ENCODE results near the gene GAB4.

The GAB4 gene

GRCh38 chr22:16974298-16975084 lies 33.5 kb downstream of the GAB4 start:
- Histone ChIP-seq H3K4me3 (ENCODE audit: low read depth, low read length) (no peak overlapping the region), H3K27me3 (ENCODE audit: control insufficient read depth, insufficient read depth, low read length) (peaks cover 10% of the 10 kb centered on the region), H3K4me1 (ENCODE audit: control insufficient read depth, insufficient read depth, low read length) (peaks cover 2% of the 10 kb centered on the region), H3K36me3 (ENCODE audit: control insufficient read depth, insufficient read depth, low read length) (no peaks in the 10 kb centered on the region), H3K9me3 (ENCODE audit: control insufficient read depth, insufficient read depth, low read length) (no peaks in the 10 kb centered on the region), H3K9ac (ENCODE audit: low read depth, low read length) (no peak overlapping the region)

GRCh38 chr22:16973591-16974297 lies 34.3 kb downstream of the GAB4 start:
- Histone ChIP-seq H3K4me3 (ENCODE audit: low read depth, low read length) (no peak overlapping the region), H3K9me3 (ENCODE audit: control insufficient read depth, insufficient read depth, low read length) (no peaks in the 10 kb centered on the region), H3K9ac (ENCODE audit: low read depth, low read length) (no peak overlapping the region), H3K27me3 (ENCODE audit: control insufficient read depth, insufficient read depth, low read length) (peaks cover 10% of the 10 kb centered on the region), H3K4me1 (ENCODE audit: control insufficient read depth, insufficient read depth, low read length) (peaks cover 2% of the 10 kb centered on the region), H3K36me3 (ENCODE audit: control insufficient read depth, insufficient read depth, low read length) (no peaks in the 10 kb centered on the region)

GRCh38 chr22:16972311-16972710 lies 35.7 kb downstream of the GAB4 start:
- H3K27me3 ChIP-seq (ENCODE audit: control insufficient read depth, insufficient read depth, low read length), result peaks cover 8% of the 10 kb centered on the region
- H3K9ac ChIP-seq (ENCODE audit: low read depth, low read length), result no peak overlapping the region
- peaks cover 2% of the 10 kb centered on the region for H3K4me1 ChIP-seq (ENCODE audit: control insufficient read depth, insufficient read depth, low read length)
- H3K4me3 ChIP-seq (ENCODE audit: low read depth, low read length), result no peak overlapping the region
- H3K36me3 ChIP-seq (ENCODE audit: control insufficient read depth, insufficient read depth, low read length), result no peaks in the 10 kb centered on the region
- H3K9me3 ChIP-seq (ENCODE audit: control insufficient read depth, insufficient read depth, low read length), result no peaks in the 10 kb centered on the region

GRCh38 chr22:16970446-16970845 lies 37.6 kb downstream of the GAB4 start:
- H3K9me3 ChIP-seq (ENCODE audit: control insufficient read depth, insufficient read depth, low read length), result no peaks in the 10 kb centered on the region
- H3K9ac ChIP-seq (ENCODE audit: low read depth, low read length), result no peak overlapping the region
- peaks cover 2% of the 10 kb centered on the region for H3K4me1 ChIP-seq (ENCODE audit: control insufficient read depth, insufficient read depth, low read length)
- H3K27me3 ChIP-seq (ENCODE audit: control insufficient read depth, insufficient read depth, low read length), result peaks cover 8% of the 10 kb centered on the region
- H3K4me3 ChIP-seq (ENCODE audit: low read depth, low read length), result no peak overlapping the region
- no peaks in the 10 kb centered on the region for H3K36me3 ChIP-seq (ENCODE audit: control insufficient read depth, insufficient read depth, low read length)

GRCh38 chr22:16969508-16970327 lies 38.3 kb downstream of the GAB4 start:
- Histone ChIP-seq H3K9me3 (ENCODE audit: control insufficient read depth, insufficient read depth, low read length) (no peaks in the 10 kb centered on the region), H3K4me3 (ENCODE audit: low read depth, low read length) (no peak overlapping the region), H3K27me3 (ENCODE audit: control insufficient read depth, insufficient read depth, low read length) (peaks cover 8% of the 10 kb centered on the region), H3K36me3 (ENCODE audit: control insufficient read depth, insufficient read depth, low read length) (no peaks in the 10 kb centered on the region), H3K9ac (ENCODE audit: low read depth, low read length) (no peak overlapping the region), H3K4me1 (ENCODE audit: control insufficient read depth, insufficient read depth, low read length) (no peaks in the 10 kb centered on the region)

- Histone ChIP-seq H3K27me3 (ENCODE audit: control insufficient read depth, insufficient read depth, low read length) (peaks cover 8% of the 10 kb centered on the region), H3K9ac (ENCODE audit: low read depth, low read length) (no peak overlapping the region), H3K4me1 (ENCODE audit: control insufficient read depth, insufficient read depth, low read length) (no peaks in the 10 kb centered on the region), H3K9me3 (ENCODE audit: control insufficient read depth, insufficient read depth, low read length) (no peaks in the 10 kb centered on the region), H3K36me3 (ENCODE audit: control insufficient read depth, insufficient read depth, low read length) (no peaks in the 10 kb centered on the region), H3K4me3 (ENCODE audit: low read depth, low read length) (no peak overlapping the region)
These were observed 39.8 kb downstream of the GAB4 start for GRCh38 chr22:16968218-16968595.

GRCh38 chr22:16967453-16968217 lies 40.4 kb downstream of the GAB4 start:
- peaks cover 7% of the 10 kb centered on the region for H3K27me3 ChIP-seq (ENCODE audit: control insufficient read depth, insufficient read depth, low read length)
- H3K9ac ChIP-seq (ENCODE audit: low read depth, low read length), result no peak overlapping the region
- H3K36me3 ChIP-seq (ENCODE audit: control insufficient read depth, insufficient read depth, low read length), result no peaks in the 10 kb centered on the region
- no peaks in the 10 kb centered on the region for H3K4me1 ChIP-seq (ENCODE audit: control insufficient read depth, insufficient read depth, low read length)
- no peaks in the 10 kb centered on the region for H3K9me3 ChIP-seq (ENCODE audit: control insufficient read depth, insufficient read depth, low read length)
- H3K4me3 ChIP-seq (ENCODE audit: low read depth, low read length), result no peak overlapping the region

GRCh38 chr22:16966251-16966650 lies 41.8 kb downstream of the GAB4 start:
- no peaks in the 10 kb centered on the region for H3K36me3 ChIP-seq (ENCODE audit: control insufficient read depth, insufficient read depth, low read length)
- no peaks in the 10 kb centered on the region for H3K4me1 ChIP-seq (ENCODE audit: control insufficient read depth, insufficient read depth, low read length)
- H3K4me3 ChIP-seq (ENCODE audit: low read depth, low read length), result no peak overlapping the region
- H3K9ac ChIP-seq (ENCODE audit: low read depth, low read length), result no peak overlapping the region
- H3K27me3 ChIP-seq (ENCODE audit: control insufficient read depth, insufficient read depth, low read length), result peaks cover 2% of the 10 kb centered on the region
- no peaks in the 10 kb centered on the region for H3K9me3 ChIP-seq (ENCODE audit: control insufficient read depth, insufficient read depth, low read length)

GRCh38 chr22:16965560-16965959 lies 42.5 kb downstream of the GAB4 start:
- H3K4me1 ChIP-seq (ENCODE audit: control insufficient read depth, insufficient read depth, low read length), result no peaks in the 10 kb centered on the region
- H3K4me3 ChIP-seq (ENCODE audit: low read depth, low read length), result no peak overlapping the region
- H3K27me3 ChIP-seq (ENCODE audit: control insufficient read depth, insufficient read depth, low read length), result peaks cover 2% of the 10 kb centered on the region
- no peaks in the 10 kb centered on the region for H3K9me3 ChIP-seq (ENCODE audit: control insufficient read depth, insufficient read depth, low read length)
- H3K9ac ChIP-seq (ENCODE audit: low read depth, low read length), result no peak overlapping the region
- H3K36me3 ChIP-seq (ENCODE audit: control insufficient read depth, insufficient read depth, low read length), result no peaks in the 10 kb centered on the region

GRCh38 chr22:16965083-16965482 lies 42.9 kb downstream of the GAB4 start:
- H3K4me3 ChIP-seq (ENCODE audit: low read depth, low read length), result no peak overlapping the region
- no peaks in the 10 kb centered on the region for H3K9me3 ChIP-seq (ENCODE audit: control insufficient read depth, insufficient read depth, low read length)
- H3K27me3 ChIP-seq (ENCODE audit: control insufficient read depth, insufficient read depth, low read length), result peaks cover 2% of the 10 kb centered on the region
- no peak overlapping the region for H3K9ac ChIP-seq (ENCODE audit: low read depth, low read length)
- H3K36me3 ChIP-seq (ENCODE audit: control insufficient read depth, insufficient read depth, low read length), result no peaks in the 10 kb centered on the region
- no peaks in the 10 kb centered on the region for H3K4me1 ChIP-seq (ENCODE audit: control insufficient read depth, insufficient read depth, low read length)

GRCh38 chr22:16964366-16964765 lies 43.7 kb downstream of the GAB4 start:
- H3K4me1 ChIP-seq (ENCODE audit: control insufficient read depth, insufficient read depth, low read length), result no peaks in the 10 kb centered on the region
- no peaks in the 10 kb centered on the region for H3K36me3 ChIP-seq (ENCODE audit: control insufficient read depth, insufficient read depth, low read length)
- H3K9me3 ChIP-seq (ENCODE audit: control insufficient read depth, insufficient read depth, low read length), result no peaks in the 10 kb centered on the region
- H3K9ac ChIP-seq (ENCODE audit: low read depth, low read length), result no peak overlapping the region
- peaks cover 2% of the 10 kb centered on the region for H3K27me3 ChIP-seq (ENCODE audit: control insufficient read depth, insufficient read depth, low read length)
- no peak overlapping the region for H3K4me3 ChIP-seq (ENCODE audit: low read depth, low read length)

Measured in iPS-15b (cell line).